ENCODE data around the gene PALB2. TPM values are rescaled to one million over a fixed set of nuclear protein-coding genes. Genes with fewer than 3 reads are reported as not detected.
"Not testable (repeated sequence)": the region's sequence is repeated elsewhere in the genome, so short reads cannot be mapped to it uniquely, and the experiment has no call there.

The PALB2 gene
- total and polyA plus RNA-seq, 12 donors, result 2.5 to 8.6 (median 4.7) TPM

DNA sequence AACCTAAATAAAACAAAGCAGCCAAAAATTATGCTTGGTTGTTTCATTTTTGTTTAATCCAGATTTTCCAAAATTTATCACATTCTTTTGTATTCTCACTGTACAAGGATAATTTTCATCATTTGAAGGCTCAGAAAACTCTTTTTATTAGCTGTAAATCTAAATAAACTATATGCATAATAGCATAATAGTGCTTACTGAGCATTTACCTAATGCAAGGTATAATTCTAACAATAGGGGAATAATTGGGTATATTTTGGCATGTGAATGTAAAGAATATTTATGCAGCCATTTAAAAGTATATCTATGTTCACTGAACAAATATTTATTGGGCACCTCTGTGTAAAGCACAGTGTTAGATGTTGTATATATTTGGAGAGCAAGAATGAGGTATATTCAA, 17.0 kb downstream of the PALB2 start:
- Histone ChIP-seq H3K9me3 (no peaks in the 10 kb centered on the region), H3K27ac (no peak overlapping the region)

GRCh38 chr16:23615805-23616204, 25.3 kb downstream of the PALB2 start:
- Histone ChIP-seq H3K36me3 (peaks cover 0 to 95% (median 15%) of the 10 kb centered on the region in 9 donors), H3K27ac (no peak overlapping the region), H3K27me3 (no peaks in the 10 kb centered on the region), H3K4me1 (no peaks in the 10 kb centered on the region), H3K9me3 (no peaks in the 10 kb centered on the region), H3K4me3 (no peak overlapping the region)
- ATAC-seq (no peak), DNase-seq (no peak)
- intact Hi-C loops (cut with DNase I), result no loop called here
- no peak for TF ChIP-seq CTCF (IDR thresholded peaks at IDR 0.05)
- WGBS, 2 donors, result 96 to 97% methylated on average over 9 of the region's 9 CpGs

More for the DNA sequence above, 17.0 kb downstream of the PALB2 start:
- DNase-seq (no peak), ATAC-seq (no peak)
- no peaks in the 10 kb centered on the region for H3K4me1 ChIP-seq
- H3K27me3 ChIP-seq, result no peaks in the 10 kb centered on the region
- no peak overlapping the region for H3K4me3 ChIP-seq
- peaks cover 0 to 97% (median 46%) of the 10 kb centered on the region in 9 donors for H3K36me3 ChIP-seq
- intact Hi-C loops (cut with DNase I), result no loop called here
- no peak for TF ChIP-seq CTCF (IDR thresholded peaks at IDR 0.05)

- WGBS, 2 donors, result 99% methylated on average over 3 of the region's 3 CpGs
- Histone ChIP-seq H3K27me3 (no peaks in the 10 kb centered on the region), H3K27ac (no peak overlapping the region), H3K9me3 (no peaks in the 10 kb centered on the region), H3K4me1 (peaks cover 0 to 11% (median 0%) of the 10 kb centered on the region in 9 donors), H3K36me3 (peaks cover 0 to 89% (median 13%) of the 10 kb centered on the region in 9 donors), H3K4me3 (no peak overlapping the region)
- DNase-seq (no peak), ATAC-seq (no peak)
- intact Hi-C loops (cut with DNase I), result no loop called here
- no peak for TF ChIP-seq CTCF (IDR thresholded peaks at IDR 0.05)
These were observed 29.2 kb downstream of the PALB2 start for GRCh38 chr16:23611936-23612335.

GRCh38 chr16:23610905-23611304, 30.2 kb downstream of the PALB2 start:
- H3K4me3 ChIP-seq; intact Hi-C loops (cut with DNase I); H3K27ac ChIP-seq; H3K27me3 ChIP-seq; H3K9me3 ChIP-seq; DNase-seq; ATAC-seq: not testable (repeated sequence)
- 97 to 98% methylated on average over 6 of the region's 6 CpGs for WGBS, 2 donors
- peaks cover 0 to 88% (median 13%) of the 10 kb centered on the region in 9 donors for H3K36me3 ChIP-seq
- peaks cover 0 to 11% (median 0%) of the 10 kb centered on the region in 9 donors for H3K4me1 ChIP-seq

DNA sequence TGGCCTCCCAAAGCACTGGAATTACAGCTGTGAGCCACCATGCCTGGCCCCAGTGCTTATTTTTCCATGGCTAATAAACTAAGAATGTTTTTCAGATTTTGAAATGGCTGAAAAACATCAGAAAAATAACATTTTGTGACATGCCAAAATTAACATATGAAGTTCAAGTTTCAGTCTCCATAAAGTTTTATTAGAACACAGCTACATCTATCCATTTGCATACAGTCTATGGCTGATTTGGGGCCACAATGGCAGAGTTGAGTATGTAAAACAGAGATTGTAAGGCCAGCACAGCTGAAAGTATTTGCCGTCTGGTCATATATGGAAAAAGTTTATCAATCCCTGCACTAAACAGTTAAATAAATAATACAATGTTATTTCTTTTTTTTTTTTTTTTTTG, 31.2 kb downstream of the PALB2 start:
- ATAC-seq (no peak), DNase-seq (no peak)
- peaks cover 0 to 88% (median 13%) of the 10 kb centered on the region in 9 donors for H3K36me3 ChIP-seq
- 97 to 100% methylated on average over 1 of the region's 1 CpG for WGBS, 2 donors
- no peaks in the 10 kb centered on the region for H3K27me3 ChIP-seq
- H3K9me3 ChIP-seq, result no peaks in the 10 kb centered on the region
- no peak overlapping the region for H3K27ac ChIP-seq
- peaks cover 0 to 11% (median 0%) of the 10 kb centered on the region in 9 donors for H3K4me1 ChIP-seq
- TF ChIP-seq CTCF (IDR thresholded peaks at IDR 0.05), result no peak
- H3K4me3 ChIP-seq, result no peak overlapping the region
- intact Hi-C loops (cut with DNase I), result loop anchor here in 1 of 10 donors (10.0 kb wide), 1 partner anchor 55 kb away; no protein-coding TSS in a partner anchor

All from heart right ventricle (tissue), 16 donors.